Muscle of back (tissue), 11 donors: ENCODE results near the gene TRIM14. TPM values are rescaled to one million over a fixed set of nuclear protein-coding genes. Genes with fewer than 3 reads are reported as not detected.
"Not testable (repeated sequence)": the region's sequence is repeated elsewhere in the genome, so short reads cannot be mapped to it uniquely, and the experiment has no call there.

Source experiments
- DNase-seq, 3 donors: peaks; one replicate each; pipeline versions ENCODE4 v3.0.0 to v3.0.0-alpha.2; 2013
- polyA plus RNA-seq, 10 donors: library from polyadenylated mRNA; unstranded; fragments of 120-200 nt; gene quantifications; one replicate each; pipeline ENCODE4 v1.2.1, GENCODE V29; 2013; ENCODE audit not compliant: insufficient read length in 10 of 10

Gene TRIM14
- polyA plus RNA-seq, 10 donors: 0.71 to 3.2 (median 1.5) TPM

- DNase-seq: no peak
Measured at GRCh38 chr9:98109052-98109451, 10.0 kb downstream of the TRIM14 start.

- DNase-seq: no peak
Measured at GRCh38 chr9:98108531-98109031, 10.4 kb downstream of the TRIM14 start.

GRCh38 chr9:98107926-98108325 is 11.1 kb downstream of the TRIM14 start:
- DNase-seq: no peak

GRCh38 chr9:98105006-98105405 is 14.0 kb downstream of the TRIM14 start:
- DNase-seq: no peak

GRCh38 chr9:98104445-98104881 is 14.6 kb downstream of the TRIM14 start:
- DNase-seq: no peak

- no peak for DNase-seq
Measured at GRCh38 chr9:98101868-98102273, 17.2 kb downstream of the TRIM14 start.

- no peak for DNase-seq
Measured at GRCh38 chr9:98101416-98101815, 17.6 kb downstream of the TRIM14 start.

GRCh38 chr9:98100456-98100855 is 18.6 kb downstream of the TRIM14 start:
- no peak for DNase-seq

- no peak for DNase-seq
Measured at GRCh38 chr9:98099898-98100297, 19.1 kb downstream of the TRIM14 start.

- no peak for DNase-seq
Measured at GRCh38 chr9:98099346-98099745, 19.7 kb downstream of the TRIM14 start.

GRCh38 chr9:98097836-98098235 is 21.2 kb downstream of the TRIM14 start:
- no peak for DNase-seq

GRCh38 chr9:98096091-98096490 is 22.9 kb downstream of the TRIM14 start:
- DNase-seq: no peak

GRCh38 chr9:98095401-98095800 is 23.6 kb downstream of the TRIM14 start:
- DNase-seq: no peak

GRCh38 chr9:98094851-98095250 is 24.2 kb downstream of the TRIM14 start:
- DNase-seq: no peak

GRCh38 chr9:98094316-98094715 is 24.7 kb downstream of the TRIM14 start:
- no peak for DNase-seq

- no peak for DNase-seq
Measured at GRCh38 chr9:98092613-98092931, 26.4 kb downstream of the TRIM14 start.

- DNase-seq: peak in 1 of 3 donors; percentile 13
Measured at GRCh38 chr9:98091735-98092612, 27.0 kb downstream of the TRIM14 start.

- DNase-seq: not testable (repeated sequence)
Measured at GRCh38 chr9:98090674-98091073, 28.3 kb downstream of the TRIM14 start.

GRCh38 chr9:98087420-98088354 is 31.3 kb downstream of the TRIM14 start:
- DNase-seq: peak; percentile 32 to 81 (median 44)

- no peak for DNase-seq
Measured at GRCh38 chr9:98086461-98086860, 32.6 kb downstream of the TRIM14 start.

GRCh38 chr9:98085944-98086343 is 33.1 kb downstream of the TRIM14 start:
- DNase-seq: no peak

GRCh38 chr9:98085058-98085457 is 34.0 kb downstream of the TRIM14 start:
- DNase-seq: no peak

- no peak for DNase-seq
Measured at GRCh38 chr9:98084396-98084795, 34.6 kb downstream of the TRIM14 start.
